Neural cell (in vitro differentiated cells): ENCODE measurements around the gene PPP1R13B.

Source experiments
- EP300 ChIP-seq: fragments of 450-650 bp; conservative IDR thresholded peaks from 2 replicates; pipeline ENCODE4 v1.6.1; 2014; ENCODE audit warnings: antibody characterized with exemption, mild to moderate bottlenecking, moderate library complexity; ENCODE audit not compliant: poor library complexity, severe bottlenecking
- EZH2 ChIP-seq: fragments of 200-600, 300-800 bp; shearing (Covaris generic), sonication (generic); IDR thresholded peaks from 2 replicates; pipeline ENCODE4 v1.6.1; 2014; ENCODE audit warnings: antibody characterized with exemption, low read length, borderline replicate concordance, mild to moderate bottlenecking; ENCODE audit not compliant: insufficient read depth, poor library complexity, severe bottlenecking
- RAD21 ChIP-seq: fragments of 450-650 bp; conservative IDR thresholded peaks from 2 replicates; pipeline ENCODE4 v1.6.1; 2014; ENCODE audit warnings: antibody characterized with exemption, mild to moderate bottlenecking, moderate library complexity

GRCh38 chr14:103890052-103890371 lies 42.6 kb upstream of the PPP1R13B start:
- TF ChIP-seq EZH2 (no peak), RAD21 (no peak), EP300 (no peak)
